Sigmoid colon (tissue), 3 donors: ENCODE data around the gene MRPL11.

Experiments used
- CTCF ChIP-seq, 4 experiments: fragments of 450-650 bp in 3 of 4; fragments of 200-600 bp in 1 of 4; IDR thresholded peaks; one replicate each; pipeline ENCODE4 v1.5.1; 2016 to 2019; ENCODE audit warnings: antibody characterized with exemption in 4 of 4, mild to moderate bottlenecking in 3 of 4, moderate library complexity in 2 of 4
- POLR2A ChIP-seq, 2 donors: fragments of 450-650 bp; IDR thresholded peaks; one replicate each; pipeline ENCODE4 v1.6.1; 2016; ENCODE audit warnings: antibody characterized with exemption in 2 of 2, mild to moderate bottlenecking in 2 of 2, moderate library complexity in 2 of 2

GRCh38 chr11:66464916-66465315, 26.3 kb upstream of the MRPL11 start:
- TF ChIP-seq CTCF (IDR thresholded peaks at IDR 0.05) (no peak), POLR2A (IDR thresholded peaks at IDR 0.05) (no peak)
